PC-9 (cell line): Measurements from ENCODE around the gene GTPBP6. TPM values are rescaled to one million over a fixed set of nuclear protein-coding genes. Genes with fewer than 3 reads are reported as not detected.

Experiments
- BruUV-seq: library from RNA; stranded (reverse); fragments of 400-500 nt; replicated peaks from 2 replicates; lab custom pipeline; 2021; lab: Mats Ljungman, UMichigan
- CTCF ChIA-PET: fragments of 300-600 bp; sonication (Branson Sonifier 250); formaldehyde crosslinking; loops from one replicate; lab custom pipeline; 2022; ENCODE audit warnings: antibody characterized with exemption; lab: Charles Lee
- POLR2A ChIA-PET: fragments of 300-600 bp; sonication (Branson Sonifier 250); formaldehyde crosslinking; loops from one replicate; lab custom pipeline; 2022; ENCODE audit warnings: antibody characterized with exemption; ENCODE audit not compliant: unreplicated experiment; lab: Charles Lee
- DNase-seq, 2 experiments: peaks; one replicate each; pipeline versions ENCODE4 v3.0.0 to v3.0.0-alpha.2; 2015 to 2022; ENCODE audit warnings: mixed read lengths in 1 of 2
- H2AFZ ChIP-seq: fragments of 200-600 bp; sonication (generic); 2 replicates; pipeline ENCODE4 v1.8.1; 2017; ENCODE audit warnings: antibody characterized with exemption
- H3F3A ChIP-seq: fragments of 200-600 bp; sonication (generic); 2 replicates; pipeline ENCODE4 v1.8.1; 2017; ENCODE audit warnings: antibody characterized with exemption, mild to moderate bottlenecking, low read depth; ENCODE audit not compliant: insufficient read depth
- H3K27ac ChIP-seq: fragments of 200-600 bp; sonication (generic); 2 replicates; pipeline ENCODE4 v1.6.1; 2016; ENCODE audit warnings: mixed run types
- H3K27me3 ChIP-seq: fragments of 200-600 bp; sonication (generic); 2 replicates; pipeline ENCODE4 v1.6.1; 2016; ENCODE audit warnings: low read depth, mixed run types; ENCODE audit not compliant: insufficient read depth
- H3K36me3 ChIP-seq: fragments of 200-600 bp; sonication (generic); 2 replicates; pipeline ENCODE4 v1.6.1; 2016; ENCODE audit warnings: low read depth, mixed run types
- H3K4me1 ChIP-seq: fragments of 200-600 bp; sonication (generic); replicated peaks from 2 replicates; pipeline ENCODE4 v1.6.1; 2016; ENCODE audit warnings: mixed run types; ENCODE audit not compliant: insufficient read depth
- H3K4me2 ChIP-seq: fragments of 200-600 bp; sonication (generic); 2 replicates; pipeline ENCODE4 v1.6.1; 2017; ENCODE audit warnings: mixed run types
- H3K4me3 ChIP-seq: fragments of 200-600 bp; sonication (generic); 2 replicates; pipeline ENCODE4 v1.6.1; 2016; ENCODE audit warnings: mixed run types
- H3K79me2 ChIP-seq: fragments of 200-600 bp; sonication (generic); 2 replicates; pipeline ENCODE4 v1.6.1; 2017; ENCODE audit warnings: low read depth, mixed run types
- H3K9me2 ChIP-seq: fragments of 200-600 bp; sonication (generic); 2 replicates; pipeline ENCODE4 v1.8.1; 2017; ENCODE audit warnings: mild to moderate bottlenecking; ENCODE audit not compliant: insufficient read depth
- H3K9me3 ChIP-seq: fragments of 200-600 bp; sonication (generic); 2 replicates; pipeline ENCODE4 v1.8.1; 2016; ENCODE audit warnings: low read depth; ENCODE audit not compliant: insufficient read depth
- H4K20me1 ChIP-seq: fragments of 200-600 bp; sonication (generic); 2 replicates; pipeline ENCODE4 v1.8.1; 2017; ENCODE audit not compliant: insufficient read depth
- CTCF ChIP-seq: fragments of 200-600 bp; sonication (generic); conservative IDR thresholded peaks from 2 replicates; pipeline ENCODE4 v1.6.1; 2017; ENCODE audit warnings: mixed run types, antibody characterized with exemption, mild to moderate bottlenecking, moderate library complexity
- EZH2 ChIP-seq: fragments of 200-600 bp; sonication (generic); IDR thresholded peaks from 2 replicates; pipeline ENCODE4 v1.8.0; 2017; ENCODE audit warnings: antibody characterized with exemption, low read depth
- intact Hi-C: fragments of 100-400 bp; cut with micrococcal nuclease; formaldehyde crosslinking; loops from one replicate; pipeline ENCODE4 v1.10.0; 2022; ENCODE audit not compliant: unreplicated experiment
- total RNA-seq: library from RNA; stranded (reverse); gene quantifications from 2 replicates; pipeline ENCODE4 v1.2.3, GENCODE V29; 2021

GTPBP6 gene
- total RNA-seq, 1 experiment from 2014 or later: 43.5 TPM

- H3K4me1 ChIP-seq: no peaks in the 10 kb centered on the region
- H3F3A ChIP-seq: no peaks in the 10 kb centered on the region
- POLR2A ChIA-PET: no interaction called here
- no TSS peak for BruUV-seq
- CTCF ChIA-PET: no interaction called here
- H3K27ac ChIP-seq: no peak overlapping the region
- DNase-seq: no peak
- H3K27me3 ChIP-seq: no peaks in the 10 kb centered on the region
- no peaks in the 10 kb centered on the region for H4K20me1 ChIP-seq
- no peak overlapping the region for H3K4me2 ChIP-seq
- TF ChIP-seq EZH2 (no peak), CTCF (no peak)
- no peaks in the 10 kb centered on the region for H3K9me2 ChIP-seq
- no peaks in the 10 kb centered on the region for H3K36me3 ChIP-seq
- H3K9me3 ChIP-seq: no peaks in the 10 kb centered on the region
- H3K79me2 ChIP-seq: no peaks in the 10 kb centered on the region
- H2AFZ ChIP-seq: no peak overlapping the region
- no peak overlapping the region for H3K4me3 ChIP-seq
- intact Hi-C loops: no loop called here
These were observed 14.5 kb upstream of the GTPBP6 start for GRCh38 chrX:332916-333610.

GRCh38 chrX:332496-332860 lies 13.9 kb upstream of the GTPBP6 start:
- H3K27me3 ChIP-seq: no peaks in the 10 kb centered on the region
- DNase-seq: no peak
- no peaks in the 10 kb centered on the region for H3K9me3 ChIP-seq
- no peaks in the 10 kb centered on the region for H3K79me2 ChIP-seq
- H3K4me2 ChIP-seq: no peak overlapping the region
- H3K27ac ChIP-seq: no peak overlapping the region
- no peaks in the 10 kb centered on the region for H3K4me1 ChIP-seq
- TF ChIP-seq CTCF (no peak), EZH2 (no peak)
- intact Hi-C loops: no loop called here
- no peak overlapping the region for H2AFZ ChIP-seq
- no peaks in the 10 kb centered on the region for H3K36me3 ChIP-seq
- H3K9me2 ChIP-seq: no peaks in the 10 kb centered on the region
- H3K4me3 ChIP-seq: no peak overlapping the region
- no peaks in the 10 kb centered on the region for H3F3A ChIP-seq
- CTCF ChIA-PET: no interaction called here
- POLR2A ChIA-PET: no interaction called here
- BruUV-seq: no TSS peak
- no peaks in the 10 kb centered on the region for H4K20me1 ChIP-seq

GRCh38 chrX:331825-332495 lies 13.4 kb upstream of the GTPBP6 start:
- no peaks in the 10 kb centered on the region for H3F3A ChIP-seq
- intact Hi-C loops: no loop called here
- H3K4me2 ChIP-seq: no peak overlapping the region
- ChIA-PET CTCF (no interaction called here), POLR2A (no interaction called here)
- no peaks in the 10 kb centered on the region for H3K9me2 ChIP-seq
- no peak for TF ChIP-seq EZH2
- TF ChIP-seq CTCF: no peak
- H3K36me3 ChIP-seq: no peaks in the 10 kb centered on the region
- H4K20me1 ChIP-seq: no peaks in the 10 kb centered on the region
- H2AFZ ChIP-seq: no peak overlapping the region
- no TSS peak for BruUV-seq
- H3K4me3 ChIP-seq: no peak overlapping the region
- no peaks in the 10 kb centered on the region for H3K27me3 ChIP-seq
- no peaks in the 10 kb centered on the region for H3K9me3 ChIP-seq
- no peaks in the 10 kb centered on the region for H3K79me2 ChIP-seq
- H3K27ac ChIP-seq: no peak overlapping the region
- H3K4me1 ChIP-seq: no peaks in the 10 kb centered on the region
- DNase-seq: no peak
